Urothelium cell line (cell line): Measurements from ENCODE around the gene TMEM243.
"Not testable (repeated sequence)": the region's sequence is repeated elsewhere in the genome, so short reads cannot be mapped to it uniquely, and the experiment has no call there.

Experiments
- DNase-seq: peaks from one replicate; pipeline ENCODE4 v3.0.0; 2011; ENCODE audit warnings: low spot score, mixed read lengths
- FAIRE-seq: peaks from 2 replicates; lab custom pipeline; 2011; peaks lifted over from hg19 to GRCh38; lab: Jason Lieb, UNC

TMEM243 gene, protein sequence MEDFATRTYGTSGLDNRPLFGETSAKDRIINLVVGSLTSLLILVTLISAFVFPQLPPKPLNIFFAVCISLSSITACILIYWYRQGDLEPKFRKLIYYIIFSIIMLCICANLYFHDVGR

DNA sequence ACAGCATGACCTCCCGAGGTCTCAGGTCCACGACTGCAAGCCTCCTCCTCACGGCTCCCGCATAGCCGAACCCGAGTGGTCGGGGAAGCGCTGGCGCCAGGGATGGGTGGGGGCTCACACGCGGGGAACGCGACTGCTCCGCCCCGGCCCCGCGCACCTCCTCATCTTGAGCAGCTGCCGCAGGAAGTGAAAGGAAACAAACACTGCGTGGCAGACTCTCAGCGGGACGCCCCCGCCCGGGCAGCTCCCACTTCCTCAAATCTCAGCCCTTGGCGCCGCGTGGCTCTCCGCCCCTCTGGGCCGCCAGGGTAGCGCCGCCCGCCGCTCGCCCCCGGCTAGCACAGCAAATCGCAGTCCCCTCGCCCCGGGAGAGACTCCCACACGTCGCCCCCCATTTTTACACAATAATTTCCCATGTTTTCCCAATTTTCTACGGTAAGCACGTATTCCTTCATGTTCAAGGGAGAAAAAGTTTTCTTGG is at the start of gene TMEM243:
TSS of gene TMEM243 (minus strand) at position 188 of the 481 bp plus-strand sequence. CDS start 229 bp downstream, outside the sequence.
- DNase-seq (peak; percentile 86), FAIRE-seq (no peak)

DNA sequence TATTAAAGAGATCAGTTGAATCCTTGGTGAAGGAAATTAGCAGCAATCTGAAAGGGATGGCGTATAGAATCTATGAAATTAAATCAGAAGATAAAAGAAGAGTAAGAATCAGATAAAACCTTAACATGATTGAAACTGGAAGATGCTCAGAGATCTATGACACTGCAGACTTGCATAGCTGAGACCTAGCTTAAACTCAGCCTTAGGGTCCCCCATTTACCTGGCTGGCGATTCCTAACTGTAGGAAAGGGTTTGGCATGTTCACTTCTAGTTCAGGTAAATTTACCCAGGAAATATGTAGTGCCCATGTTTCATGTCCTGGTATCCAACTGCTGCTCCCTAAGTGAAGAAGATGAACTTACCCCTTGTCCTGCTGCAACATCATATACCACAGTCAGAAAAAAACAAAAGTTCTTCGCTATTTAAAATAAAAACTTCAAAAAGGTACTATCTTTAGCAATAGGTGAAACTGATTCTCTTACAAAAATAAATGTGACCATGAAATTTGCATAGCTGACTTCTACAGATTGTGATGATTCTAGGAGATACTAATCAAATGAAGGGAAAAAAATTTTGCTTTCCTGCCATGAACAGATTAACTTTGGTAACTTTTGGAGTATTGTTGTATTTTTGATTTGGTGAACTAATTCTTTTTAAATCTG is 47.8 kb upstream of the TMEM243 start:
- DNase-seq (no peak), FAIRE-seq (no peak)

DNA sequence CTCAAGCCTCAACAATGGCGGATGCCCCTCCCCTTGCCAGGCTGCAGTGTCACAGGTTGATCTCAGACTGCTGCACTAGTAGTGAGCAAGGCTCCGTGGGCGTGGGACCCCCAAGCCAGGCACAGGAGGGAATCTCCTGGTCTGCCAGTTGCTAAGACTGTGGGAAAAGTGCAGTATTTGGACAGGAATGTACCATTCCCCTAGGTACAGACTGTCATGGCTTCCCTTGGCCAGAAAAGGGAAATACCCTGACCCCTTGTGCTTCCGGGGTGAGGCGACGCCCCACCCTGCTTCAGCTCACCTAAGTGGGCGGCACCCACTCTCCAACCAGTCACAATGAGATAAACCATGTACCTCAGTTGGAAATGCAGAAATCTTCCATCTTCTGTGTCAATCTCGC is 44.0 kb upstream of the TMEM243 start:
- FAIRE-seq (peak; percentile 30), DNase-seq (no peak)

DNA sequence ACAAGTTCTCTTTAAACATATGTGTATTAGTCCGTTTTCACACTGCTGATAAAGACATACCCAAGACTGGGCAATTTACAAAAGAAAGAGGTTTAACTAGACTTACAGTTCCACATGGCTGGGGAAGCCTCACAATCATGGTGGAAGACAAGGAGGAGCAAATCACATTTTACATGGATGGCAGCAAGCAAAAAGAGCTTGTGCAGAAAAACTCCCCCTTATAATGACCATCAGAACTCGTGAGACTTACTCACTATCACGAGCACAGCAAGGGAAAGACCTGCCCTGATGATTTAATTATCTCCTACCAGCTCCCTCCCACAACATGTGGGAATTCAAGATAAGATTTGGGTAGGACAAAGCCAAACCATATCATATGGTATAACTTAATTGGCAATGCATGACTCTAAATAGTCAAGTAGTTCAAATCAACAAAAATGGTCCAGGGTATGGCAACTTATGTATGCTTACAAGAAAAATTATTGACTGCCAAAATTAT is 34.1 kb upstream of the TMEM243 start:
- FAIRE-seq (peak; percentile 42), DNase-seq (no peak)

DNA sequence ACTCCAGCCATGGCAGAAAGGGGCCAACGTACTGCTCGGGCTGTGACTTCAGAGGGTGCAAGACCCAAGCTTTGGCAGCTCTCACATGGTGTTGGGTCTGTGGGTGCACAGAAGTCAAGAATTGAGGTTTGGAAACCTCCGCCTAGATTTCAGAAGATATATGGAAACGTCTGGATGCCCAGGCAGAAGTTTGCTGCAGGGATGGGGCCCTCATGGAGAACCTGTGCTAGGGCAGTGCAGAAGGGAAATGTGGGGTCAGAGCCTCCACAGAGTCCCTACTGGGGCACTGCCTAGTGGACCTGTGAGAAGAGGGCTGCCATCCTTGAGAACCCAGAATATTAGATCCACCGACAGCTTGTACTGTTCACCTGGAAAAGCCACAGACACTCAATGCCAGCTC is 26.1 kb upstream of the TMEM243 start:
- DNase-seq, FAIRE-seq: not testable (repeated sequence)

DNA sequence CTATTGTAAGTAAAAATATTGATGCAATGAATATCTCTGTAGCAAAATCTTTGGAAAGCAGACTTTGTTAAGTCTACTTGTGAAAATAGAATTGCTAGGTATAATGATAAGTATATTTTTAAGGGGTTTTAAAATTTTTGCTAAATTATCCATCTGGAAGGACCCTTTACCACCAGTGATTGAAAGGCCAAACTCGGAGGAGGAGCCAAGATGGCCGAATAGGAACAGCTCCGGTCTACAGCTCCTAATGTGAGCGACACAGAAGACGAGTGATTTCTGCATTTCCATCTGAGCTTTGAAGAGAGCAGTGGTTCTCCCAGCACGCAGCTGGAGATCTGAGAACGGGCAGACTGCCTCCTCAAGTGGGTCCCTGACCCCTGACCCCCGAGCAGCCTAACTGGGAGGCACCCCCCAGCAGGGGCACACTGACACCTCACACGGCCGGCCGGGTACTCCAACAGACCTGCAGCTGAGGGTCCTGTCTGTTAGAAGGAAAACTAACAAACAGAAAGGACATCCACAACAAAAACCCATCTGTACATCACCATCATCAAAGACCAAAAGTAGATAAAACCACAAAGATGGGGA is 19.0 kb upstream of the TMEM243 start:
- FAIRE-seq: not testable (repeated sequence)

DNA sequence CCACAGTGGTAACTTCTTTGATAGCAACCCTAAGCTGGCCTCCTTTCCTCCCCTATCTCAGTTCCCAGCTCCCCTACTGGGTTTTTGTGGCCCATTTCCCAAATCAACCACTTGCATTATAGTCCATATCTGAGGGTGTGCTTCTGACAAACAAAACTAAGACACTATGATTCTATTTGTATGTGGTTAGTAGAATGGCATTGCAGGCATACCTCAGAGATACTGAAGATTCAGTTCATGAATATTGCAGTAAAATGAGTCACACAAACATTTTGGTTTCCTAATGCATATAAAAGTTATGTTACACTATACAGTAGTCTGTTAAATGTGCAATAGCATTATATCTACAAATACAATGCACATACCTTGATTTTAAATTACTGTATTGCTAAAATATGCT is 15.4 kb upstream of the TMEM243 start:
- DNase-seq (no peak), FAIRE-seq (peak; percentile 37)

More for the DNA sequence above, 19.0 kb upstream of the TMEM243 start:
- DNase-seq: not testable (repeated sequence)

DNA sequence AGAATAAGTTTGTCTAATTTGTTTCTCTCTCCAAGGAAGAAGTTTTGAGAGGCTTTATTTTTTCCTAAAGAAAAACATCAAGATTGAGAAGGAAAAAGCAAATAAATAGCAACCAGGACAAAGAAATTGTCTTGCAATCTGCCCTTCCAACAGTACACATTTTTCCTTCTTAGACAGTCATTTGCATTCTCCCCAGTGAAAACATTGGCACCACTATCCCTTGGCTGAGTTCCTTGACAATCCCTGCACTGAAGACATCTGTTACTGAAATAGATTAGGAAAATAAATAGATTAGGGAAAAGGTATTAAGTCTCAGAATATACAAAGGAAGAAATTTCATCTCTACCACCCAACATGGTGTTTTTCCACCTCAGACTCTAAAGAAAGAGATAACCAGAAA is 12.2 kb upstream of the TMEM243 start:
- no peak for DNase-seq

DNA sequence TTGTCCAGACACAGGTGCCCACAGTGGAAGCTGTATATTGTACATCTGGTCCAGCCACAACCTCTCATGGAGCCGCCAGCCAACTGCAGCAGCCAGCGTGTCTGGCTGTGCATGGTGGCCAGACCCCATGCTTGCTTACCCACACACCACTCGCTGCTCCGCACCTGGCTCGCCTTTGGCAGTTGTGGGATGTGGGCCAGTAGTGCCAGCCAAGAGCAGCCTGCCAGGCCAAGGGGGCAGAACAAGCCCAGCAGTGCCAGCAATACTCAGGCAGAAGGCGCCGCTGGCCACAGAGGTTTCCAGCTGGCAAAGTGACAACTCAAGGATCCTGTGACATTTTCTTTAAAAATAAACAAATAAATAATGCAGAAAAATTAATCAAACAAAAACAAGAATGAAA is 11.7 kb upstream of the TMEM243 start:
- no peak for FAIRE-seq
- DNase-seq: no peak

More for the DNA sequence above, 12.2 kb upstream of the TMEM243 start:
- FAIRE-seq: no peak

DNA sequence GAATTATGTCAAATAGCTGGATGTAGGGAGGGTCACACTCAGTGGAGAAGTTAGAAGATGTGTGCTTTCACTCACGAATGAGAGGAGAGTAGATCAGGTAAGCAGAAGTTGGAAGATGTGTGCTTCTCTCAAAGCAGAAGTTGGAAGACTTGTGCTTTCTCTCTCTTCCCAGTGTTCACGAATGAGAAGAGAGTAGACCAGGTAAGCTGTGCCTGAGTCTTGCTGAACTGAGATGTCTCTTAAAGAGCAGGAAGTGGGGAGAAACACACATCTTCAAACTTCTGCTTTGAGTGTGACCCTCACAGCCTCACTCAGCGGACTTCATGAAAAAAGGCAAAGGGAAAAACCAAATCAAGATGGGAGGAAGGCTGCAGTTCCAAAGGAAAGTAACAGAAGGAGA is 7.0 kb upstream of the TMEM243 start:
- FAIRE-seq: no peak
- DNase-seq: no peak

DNA sequence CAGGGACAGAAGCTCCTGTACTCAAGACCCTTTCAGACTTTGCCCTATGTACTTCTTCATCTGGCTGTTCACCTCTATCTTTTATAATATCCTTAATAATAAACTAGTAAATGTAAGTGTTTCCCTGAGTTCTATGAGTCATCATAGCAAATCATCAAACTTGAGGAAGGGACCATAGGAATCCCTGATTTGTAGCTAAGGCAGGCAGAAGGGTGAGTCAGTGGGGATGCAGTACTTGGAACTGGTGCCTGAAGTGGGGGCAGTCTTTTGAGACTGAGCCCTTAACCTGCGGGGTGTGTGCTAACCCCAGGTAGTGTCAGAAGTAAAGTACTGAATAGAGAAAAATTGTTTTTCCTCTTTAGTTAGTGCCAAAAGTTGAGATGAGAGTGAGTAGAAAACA is 6.2 kb upstream of the TMEM243 start:
- FAIRE-seq (no peak), DNase-seq (peak; percentile 45)

DNA sequence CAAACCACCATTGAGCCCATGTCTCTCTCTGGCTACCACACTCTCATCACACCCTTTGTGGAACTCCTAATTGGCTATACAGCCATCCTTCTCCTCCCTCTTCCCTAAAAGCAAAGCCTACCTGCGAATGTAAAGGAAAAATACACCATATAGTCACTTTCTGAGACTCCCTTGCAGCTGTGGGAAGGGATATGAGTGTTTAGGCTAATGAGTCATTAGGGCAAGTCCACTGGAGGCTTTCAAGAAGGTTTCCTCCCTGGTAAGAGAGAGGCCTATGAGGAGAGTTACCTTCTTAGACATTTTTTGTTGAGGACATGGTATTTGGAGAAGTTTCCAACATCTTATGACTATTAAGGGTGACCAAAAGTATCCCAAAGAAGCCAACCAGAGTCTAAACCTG is 4.1 kb upstream of the TMEM243 start:
- FAIRE-seq: no peak
- no peak for DNase-seq

DNA sequence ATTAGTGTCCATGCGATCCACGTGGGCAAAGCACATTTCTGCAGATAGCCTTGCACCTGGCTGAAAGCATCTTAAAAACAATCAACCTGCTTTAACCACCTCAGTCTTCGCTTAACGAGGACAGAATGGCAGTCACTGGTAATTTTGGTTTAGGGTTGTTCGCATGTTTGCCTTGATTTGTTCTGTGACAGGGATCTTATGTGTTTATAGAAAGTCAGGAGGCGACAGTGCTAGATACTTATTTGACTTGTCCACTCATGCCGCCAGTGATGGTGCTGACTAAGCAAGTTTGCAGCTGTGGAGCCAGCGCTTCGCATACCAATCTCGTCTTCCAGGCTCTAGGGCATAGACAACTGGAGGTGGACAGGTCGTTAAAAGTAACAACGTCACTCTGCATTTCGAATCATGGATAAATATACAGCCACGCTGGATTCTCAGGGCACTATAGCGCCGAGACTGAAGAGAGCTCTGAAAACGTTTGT is 1.2 kb upstream of the TMEM243 start:
- peak; percentile 27 for FAIRE-seq
- DNase-seq: peak; percentile 54

DNA sequence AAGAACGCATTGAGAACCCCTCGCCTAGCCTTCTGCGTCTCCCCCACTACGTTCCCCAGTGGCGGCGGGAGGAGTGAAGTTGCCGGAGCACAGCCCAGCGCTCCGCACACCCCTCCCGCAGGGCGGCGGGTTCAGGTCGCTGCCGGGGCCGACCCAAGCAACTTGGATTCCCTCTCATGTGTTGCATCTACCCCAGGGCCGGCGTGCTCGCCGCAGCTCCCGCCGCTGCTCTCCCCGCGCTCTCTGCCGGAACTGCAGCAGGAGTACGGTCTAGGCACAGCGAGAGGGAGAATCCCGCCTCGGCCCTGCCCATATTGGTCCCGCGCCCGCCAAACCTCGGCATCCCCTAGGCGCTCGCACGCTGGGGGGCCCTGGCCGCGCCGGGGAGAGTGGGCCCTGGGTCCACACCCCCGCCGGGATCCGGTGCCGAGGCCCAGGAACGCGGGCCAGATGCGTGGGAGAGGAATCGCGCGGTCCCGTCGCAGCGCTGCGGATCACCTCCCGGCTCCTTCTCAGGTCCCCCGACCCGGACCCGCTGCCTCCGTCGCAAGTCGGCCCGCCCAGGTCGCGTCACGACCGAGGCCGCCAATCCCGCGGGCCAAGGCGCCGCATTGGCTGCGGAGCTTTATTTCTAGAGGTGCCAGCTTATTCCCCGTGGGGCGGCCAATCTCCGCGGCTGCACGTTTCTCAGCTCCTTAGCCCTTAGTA is 648 bp upstream of the TMEM243 start:
- FAIRE-seq (peak; percentile 94), DNase-seq (peak; percentile 96)

DNA sequence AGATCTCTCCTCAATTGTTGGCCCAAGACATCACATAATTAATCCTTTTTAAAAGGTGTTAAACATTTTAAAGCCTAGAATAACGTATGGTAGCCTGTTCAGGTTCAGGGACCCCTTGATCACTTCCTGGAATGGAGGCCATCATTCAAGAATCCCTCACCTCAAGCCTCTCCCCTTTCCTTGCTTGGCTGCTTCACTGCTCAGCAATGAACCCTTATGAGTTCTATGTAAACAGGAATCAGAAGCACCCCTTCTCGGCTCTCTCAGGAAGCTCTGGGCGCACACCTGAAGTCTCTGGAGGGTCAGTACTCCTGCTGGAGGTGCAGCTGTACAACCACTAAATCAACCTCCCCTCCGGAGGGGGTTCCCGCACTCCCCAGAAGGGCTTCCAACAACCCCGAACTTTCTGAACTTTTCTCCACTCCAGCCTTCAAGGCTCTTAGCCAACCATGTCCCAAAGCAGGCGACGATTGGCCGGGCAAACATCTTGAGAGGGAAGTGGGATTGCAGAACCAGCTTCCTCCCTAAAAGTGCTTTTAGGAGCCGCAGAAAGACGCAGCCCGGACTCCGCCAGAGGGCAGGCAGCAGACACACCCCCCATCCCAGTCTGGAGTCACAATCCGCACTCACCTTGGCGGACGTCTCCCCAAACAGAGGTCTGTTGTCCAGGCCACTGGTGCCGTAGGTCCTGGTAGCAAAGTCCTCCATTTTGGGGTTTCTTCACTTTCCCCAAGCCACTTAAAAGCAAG is 562 bp downstream of the TMEM243 start:
- peak; percentile 80 for DNase-seq
- FAIRE-seq: no peak

DNA sequence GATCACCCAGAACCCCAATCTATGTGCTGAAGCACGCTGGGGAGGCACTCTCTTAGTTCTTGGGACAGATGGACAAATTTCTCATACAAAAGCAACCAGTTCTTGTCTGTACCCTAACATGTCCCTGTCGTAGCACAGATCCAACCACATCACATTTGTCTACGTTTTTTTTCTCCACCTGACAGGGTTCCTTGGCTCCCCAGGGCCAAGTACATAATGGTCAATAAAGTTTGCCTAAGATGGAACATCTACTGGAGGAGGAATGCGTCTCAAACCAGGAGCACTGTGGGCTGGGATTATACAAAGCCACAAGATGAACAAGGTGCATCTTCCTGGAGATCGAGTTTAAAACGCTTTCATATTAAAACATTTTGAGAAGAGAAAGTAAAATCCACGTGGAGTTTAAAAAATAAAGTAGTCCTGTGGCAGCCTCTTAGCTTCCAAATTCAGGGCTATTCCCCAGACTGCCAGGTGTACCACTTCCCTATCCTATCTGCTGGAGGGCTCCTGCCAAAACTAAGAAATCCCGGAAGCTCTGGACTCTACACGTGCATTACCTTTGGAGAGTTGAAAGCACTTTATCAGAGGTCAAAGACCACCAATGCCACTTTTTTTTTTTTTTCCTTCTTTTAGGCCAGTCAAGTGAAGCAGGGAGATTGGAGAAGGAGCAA is 1.4 kb downstream of the TMEM243 start:
- FAIRE-seq (no peak), DNase-seq (no peak)

DNA sequence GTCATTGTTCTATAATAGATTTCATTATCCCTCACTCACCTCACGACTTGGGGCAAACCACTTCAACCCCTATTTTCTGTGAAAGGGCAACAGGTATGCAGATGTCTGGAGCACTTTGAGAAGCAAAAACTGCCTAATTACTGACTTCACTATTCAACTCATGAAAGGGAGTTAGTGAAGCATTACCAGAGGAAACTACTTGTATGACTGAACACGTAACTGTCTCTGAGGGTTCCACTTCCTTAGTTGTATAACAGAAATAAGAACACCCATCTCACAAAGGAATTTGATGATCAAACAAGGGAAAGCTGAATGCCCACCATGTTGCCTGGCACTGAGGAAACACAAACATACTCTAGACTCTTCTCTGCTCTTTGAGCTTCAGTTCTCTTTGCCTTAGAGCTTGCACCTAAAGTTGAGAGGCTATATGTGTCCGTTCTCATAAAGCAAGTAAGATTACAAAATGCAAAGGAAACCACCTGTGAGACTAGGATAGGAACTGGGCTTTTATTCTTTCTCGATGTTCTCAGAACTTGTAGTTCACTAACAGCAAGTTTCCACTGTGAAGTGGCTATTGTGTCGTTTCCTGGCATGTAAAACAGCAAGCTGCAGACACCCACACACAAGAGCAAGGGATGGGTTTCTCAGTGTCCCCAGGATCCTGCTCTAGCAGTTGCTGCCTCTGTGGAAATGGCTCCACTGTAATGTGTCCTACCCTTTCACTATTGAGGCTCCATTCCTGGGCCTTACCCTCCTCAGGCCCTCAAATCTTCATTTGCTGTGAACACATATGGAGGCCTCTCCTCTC is 2.6 kb downstream of the TMEM243 start:
- DNase-seq (no peak), FAIRE-seq (no peak)

DNA sequence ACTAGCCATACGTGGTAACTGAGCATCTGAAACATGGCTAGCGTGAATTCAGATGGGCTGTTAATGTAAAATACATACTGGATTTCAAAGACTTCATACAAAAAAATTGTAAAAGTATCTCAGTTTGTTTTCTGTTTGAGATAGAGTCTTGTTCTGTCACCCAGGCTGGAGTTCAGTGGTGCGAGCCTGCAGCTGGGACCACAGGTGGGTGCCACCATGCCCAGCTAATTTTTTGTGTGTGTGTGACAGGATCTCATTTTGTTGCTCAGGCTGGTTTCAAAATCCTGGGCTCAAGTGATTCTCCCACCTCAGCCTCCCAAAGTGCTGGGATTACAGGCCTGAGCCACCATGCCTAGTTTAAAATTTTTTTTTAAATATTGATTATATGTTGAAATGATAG is 4.5 kb downstream of the TMEM243 start:
- FAIRE-seq (no peak), DNase-seq (no peak)

DNA sequence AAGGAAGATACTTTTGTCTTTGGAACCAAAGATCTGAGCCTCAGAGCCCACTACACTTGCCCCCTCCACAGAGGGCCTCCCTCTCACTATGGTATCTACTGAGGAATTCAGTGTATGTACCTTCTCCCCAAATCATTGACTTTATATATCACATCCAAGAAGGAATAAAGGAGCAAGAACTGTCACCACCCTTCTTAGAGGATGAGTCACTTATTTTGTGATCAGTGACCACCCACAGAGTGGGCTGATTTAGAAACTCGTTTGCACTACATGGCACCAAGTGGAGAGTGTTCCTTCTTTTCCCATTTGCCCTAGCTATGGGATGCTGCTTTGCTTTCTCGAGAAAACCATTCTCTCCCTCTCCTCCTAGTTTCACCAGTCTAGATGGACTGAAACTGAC is 5.7 kb downstream of the TMEM243 start:
- no peak for DNase-seq
- no peak for FAIRE-seq
